Stimulated activated CD4-positive, alpha-beta T cell treated with anti-CD3 and anti-CD28 coated beads, Interleukin-15, amount 100 ng/mL, for 48 hours (primary cell): ENCODE data around the gene TSC22D3.

Source experiments
- DNase-seq, 2 donors: peaks; one replicate each; pipeline ENCODE4 v3.0.0-alpha.2; 2020; ENCODE audit warnings: low read depth in 2 of 2

The TSC22D3 gene

DNA sequence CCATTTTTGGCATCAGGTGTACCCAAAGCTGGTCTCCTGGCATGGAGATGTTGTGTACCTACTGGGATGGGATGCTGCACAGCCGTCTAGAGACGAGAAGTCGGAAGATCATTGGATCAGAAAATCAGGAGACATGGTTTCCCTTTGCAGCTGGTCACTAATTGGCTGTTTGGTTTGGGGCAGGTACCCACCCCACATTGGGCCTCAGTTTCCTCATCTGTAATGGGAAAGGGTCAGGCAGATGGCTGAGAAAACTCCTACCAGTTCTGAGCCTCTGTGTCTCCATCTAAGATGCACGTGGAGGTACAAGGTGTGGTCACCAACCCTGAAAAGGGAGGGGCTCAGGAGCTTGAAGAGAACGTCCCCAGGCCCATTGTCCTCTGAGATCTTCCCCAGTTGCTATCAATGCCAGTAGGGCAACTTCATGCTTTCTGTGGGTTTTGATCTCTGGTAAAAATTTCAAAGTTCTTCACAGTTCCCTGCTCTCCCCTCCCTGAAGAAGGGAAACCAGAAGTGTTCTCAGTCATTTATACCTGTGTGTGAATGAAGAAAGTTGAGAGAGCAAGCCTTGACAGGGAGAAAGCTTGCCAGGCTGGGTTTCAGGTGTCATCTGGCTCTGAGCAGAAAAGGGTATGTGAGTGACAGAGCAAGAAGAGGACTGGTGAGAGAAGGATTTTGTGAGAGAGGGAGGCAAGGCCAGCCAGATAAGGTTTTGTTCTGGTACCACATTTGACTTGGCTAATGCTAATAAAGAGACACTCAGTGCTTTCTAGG is 15.1 kb downstream of the TSC22D3 start:
- DNase-seq = no peak

DNA sequence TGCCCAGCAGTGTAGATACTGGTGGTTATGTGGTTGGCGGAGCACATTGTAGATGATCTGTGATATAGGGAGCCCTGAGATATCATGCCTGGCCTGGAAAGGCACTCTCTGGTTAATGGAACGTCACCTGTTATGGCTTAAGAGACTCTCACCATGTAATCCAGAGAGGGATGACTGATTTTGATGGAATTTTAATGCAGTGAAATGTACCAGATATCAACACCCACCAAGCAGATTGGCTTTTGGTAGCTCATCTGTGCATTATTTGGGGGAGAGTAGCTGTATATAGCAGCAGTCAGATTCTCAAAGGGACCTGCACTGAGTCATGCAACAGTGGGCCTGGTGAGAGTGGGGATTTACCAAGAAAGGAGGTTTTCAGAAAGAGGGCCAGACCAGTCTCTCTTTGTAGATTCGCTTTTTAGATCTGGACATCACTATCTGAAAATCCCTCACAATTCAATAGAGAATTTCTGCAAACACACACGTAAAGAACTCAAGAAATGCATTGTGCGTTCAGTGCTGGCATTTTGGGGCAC is 17.3 kb downstream of the TSC22D3 start:
- no peak for DNase-seq

DNA sequence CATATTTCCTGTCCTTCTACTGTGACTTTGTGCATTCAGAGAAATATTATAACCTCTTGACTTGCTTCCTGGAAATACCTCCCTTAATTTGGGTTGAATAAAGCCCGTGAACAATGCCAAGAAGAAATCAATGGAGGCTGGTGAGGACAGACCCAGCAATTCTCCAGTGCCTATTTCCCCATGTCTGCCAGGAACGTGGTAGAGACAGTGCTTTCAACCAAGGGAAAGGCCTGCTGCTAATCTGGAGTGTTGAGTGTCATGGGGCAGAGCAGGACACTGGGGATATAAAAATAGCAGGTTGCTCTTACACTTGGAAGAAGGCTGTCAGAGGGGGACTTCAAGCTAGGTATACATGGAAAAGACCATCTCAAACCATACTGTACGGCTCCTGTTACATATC is 19.9 kb downstream of the TSC22D3 start:
- no peak for DNase-seq

DNA sequence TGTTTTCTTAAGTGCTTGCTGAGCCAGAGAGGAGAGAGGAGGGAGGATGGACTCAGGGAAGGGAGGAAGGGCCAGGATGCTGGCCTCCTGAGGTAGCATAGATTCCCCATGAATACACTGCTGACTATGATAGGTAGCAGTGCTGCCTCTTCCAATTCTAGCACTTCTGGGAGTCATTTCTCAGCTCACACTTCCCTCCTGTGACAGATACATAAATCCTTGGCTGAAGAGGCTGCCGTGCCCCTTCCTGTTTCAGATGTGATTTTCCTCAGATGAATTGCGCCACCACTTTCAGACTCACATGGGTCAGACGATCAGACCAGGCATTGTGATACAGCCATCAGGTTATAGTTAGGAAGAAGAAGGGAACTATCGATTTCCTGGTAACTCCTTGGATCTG is 22.4 kb downstream of the TSC22D3 start:
- DNase-seq = no peak

DNA sequence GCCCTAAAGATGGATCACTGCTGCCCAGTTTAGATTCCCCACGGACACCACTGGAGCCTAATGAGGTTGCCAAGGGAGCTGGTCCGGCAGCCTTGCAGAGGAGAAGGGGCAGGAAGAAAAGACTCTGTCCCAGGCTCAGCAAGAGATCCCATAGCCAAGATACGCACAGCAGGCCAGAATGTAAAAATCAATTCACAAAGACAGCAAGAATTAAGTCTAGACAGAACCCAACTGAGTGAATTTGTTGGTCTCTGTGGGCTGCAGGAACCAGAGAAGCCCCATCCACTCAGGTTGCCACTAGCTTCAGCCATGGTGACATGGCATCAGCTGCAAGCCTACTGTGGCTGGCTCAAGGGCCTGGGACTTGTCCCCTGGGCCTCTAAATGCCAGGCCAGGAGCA is 22.9 kb downstream of the TSC22D3 start:
- no peak for DNase-seq

DNA sequence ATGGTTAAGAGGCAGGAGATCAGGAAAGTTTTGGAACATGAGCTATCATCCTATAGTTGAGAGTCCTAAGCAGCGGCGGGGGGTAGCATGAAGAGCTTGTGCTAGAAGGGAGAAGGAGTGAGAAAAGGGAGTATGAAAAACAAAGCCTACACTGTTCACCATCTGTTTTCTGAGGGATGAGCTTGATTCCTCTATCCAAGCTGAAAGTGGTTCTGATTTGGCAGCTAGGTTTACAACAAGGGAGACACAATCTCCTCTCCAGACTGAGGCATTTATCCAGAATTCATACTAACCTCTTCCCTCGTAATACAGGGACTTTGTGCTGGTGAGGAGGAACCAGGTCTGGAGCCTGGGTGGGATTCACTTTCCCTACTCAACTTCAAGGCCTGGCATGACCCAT is 23.5 kb downstream of the TSC22D3 start:
- DNase-seq = no peak

DNA sequence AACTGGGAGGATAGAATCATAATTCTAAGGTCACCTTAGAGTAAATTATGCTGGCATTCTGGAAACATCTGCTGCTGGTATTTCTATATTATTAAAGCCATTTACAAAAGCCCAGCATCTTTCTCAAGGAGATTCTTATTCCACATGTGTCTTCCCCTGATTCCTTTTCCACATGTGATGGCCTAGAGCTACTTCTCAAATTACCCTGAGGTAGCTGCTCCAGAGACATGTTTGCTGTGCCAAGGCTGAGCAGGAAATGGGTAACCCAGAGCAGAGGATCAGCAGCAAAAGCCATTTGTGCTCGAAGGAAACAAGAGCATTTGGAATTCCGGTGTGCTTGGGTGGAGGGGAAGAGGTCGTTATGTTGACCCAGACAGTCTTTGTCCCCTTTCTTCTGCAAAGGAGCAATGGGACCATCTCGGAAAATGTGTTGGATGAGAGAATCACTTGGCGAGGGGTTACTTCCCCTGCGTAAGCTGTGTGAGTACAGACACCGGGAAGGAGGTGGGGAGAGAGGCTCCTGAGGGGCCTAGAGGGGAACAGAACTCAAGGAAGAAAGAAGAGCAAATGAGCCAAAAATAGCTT is 24.6 kb downstream of the TSC22D3 start:
- DNase-seq = no peak

DNA sequence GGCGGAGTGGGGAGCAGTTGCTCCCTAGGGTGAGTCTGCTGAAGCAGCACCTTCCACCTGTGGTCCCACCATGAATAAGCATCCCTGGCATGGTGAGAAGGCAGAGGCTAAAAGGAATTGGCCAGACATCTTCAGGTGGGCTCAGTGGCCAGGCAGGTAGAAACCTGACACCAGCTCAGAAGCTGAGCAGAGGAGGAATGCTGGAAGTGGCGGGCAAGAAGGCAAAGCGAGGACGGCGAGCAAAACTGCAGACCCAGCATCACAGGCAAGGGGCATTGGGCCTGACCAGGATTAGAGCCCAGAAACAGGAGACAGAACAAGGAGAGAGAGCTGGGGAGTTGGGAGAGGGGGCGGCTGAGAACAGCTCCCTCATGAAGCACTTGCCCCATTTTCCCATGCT is 25.3 kb downstream of the TSC22D3 start:
- DNase-seq = no peak

DNA sequence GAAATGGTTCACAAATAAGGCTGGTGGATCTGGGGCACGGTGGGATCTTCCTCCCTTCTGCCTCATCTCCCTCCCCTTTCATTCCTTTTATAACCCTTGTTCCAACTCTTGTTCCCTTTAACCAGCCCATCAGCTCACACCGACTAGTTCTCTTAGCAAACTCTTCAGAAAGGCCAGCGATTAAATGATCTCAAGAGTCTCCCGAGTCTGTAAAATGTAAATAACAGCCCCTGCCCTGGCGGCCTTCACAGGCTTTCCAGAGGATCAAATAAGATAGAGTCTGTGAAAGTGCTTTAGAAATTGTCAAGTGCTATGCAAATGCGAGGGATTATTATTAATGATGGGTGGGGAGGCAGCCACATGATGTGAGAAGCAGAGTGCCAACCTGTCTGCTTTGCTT is 27.1 kb downstream of the TSC22D3 start:
- no peak for DNase-seq

DNA sequence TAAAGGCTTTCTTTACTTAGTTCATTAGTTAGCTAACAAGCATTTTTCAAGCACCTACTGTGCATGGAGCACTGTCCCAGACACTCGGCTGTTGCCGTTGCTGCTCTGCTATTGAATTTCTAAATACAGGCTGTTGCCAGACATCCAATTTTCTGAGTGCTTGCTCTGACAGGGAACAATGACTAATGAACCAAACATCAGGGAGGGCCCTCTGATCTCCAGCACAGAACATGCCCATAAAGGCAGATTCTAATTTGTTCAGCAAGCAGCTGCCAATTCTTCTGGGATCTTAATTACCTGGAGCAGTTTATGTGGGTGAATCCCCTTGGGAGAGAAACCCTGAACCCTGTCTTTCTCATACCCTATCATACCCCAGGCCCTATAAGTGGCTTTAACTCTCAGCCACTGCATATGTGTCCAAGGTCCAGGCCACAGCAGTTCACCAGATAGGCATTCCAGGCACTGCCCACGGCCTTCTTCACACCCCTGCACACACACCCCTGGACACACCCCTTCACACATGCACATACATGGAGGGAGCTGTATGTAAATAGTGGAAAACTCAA is 27.9 kb downstream of the TSC22D3 start:
- DNase-seq = no peak

DNA sequence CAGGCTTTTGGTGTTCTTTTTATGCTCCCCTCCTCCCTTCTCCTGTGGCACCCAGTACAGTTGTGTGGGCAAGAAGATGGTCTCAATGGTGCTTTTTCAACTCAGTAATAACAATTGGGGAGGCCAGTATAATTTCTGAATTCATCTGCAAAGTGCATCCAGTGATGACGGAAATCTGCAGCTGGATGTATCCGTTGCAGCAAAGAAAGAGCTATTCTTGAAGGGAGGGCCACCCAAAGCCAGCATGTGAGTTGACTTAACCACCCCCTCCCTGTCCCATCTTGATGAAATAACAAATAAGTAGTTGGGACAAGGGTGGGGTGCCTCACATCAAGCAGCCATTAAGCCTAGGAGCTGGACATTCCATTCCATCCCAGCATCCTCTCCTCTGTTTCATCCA is 30.7 kb downstream of the TSC22D3 start:
- DNase-seq = no peak

DNA sequence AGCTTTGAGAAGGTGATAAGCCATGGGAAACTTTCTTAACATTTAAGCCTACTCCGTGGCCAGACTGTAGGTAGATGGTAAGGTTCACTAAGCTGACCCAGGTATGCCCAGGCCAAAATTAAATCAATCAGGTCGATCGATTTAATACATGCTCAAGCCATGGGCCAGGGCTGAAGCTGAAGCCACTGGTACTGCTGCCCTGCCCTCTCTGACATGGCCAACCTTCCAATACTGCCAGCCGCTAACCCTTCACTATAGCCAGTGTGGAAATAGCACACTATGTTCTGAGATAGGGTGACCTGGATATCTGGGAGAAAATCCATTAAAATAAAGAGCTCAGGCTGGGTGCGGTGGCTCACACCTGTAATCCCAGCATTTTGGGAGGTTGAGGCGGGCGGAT is 31.6 kb downstream of the TSC22D3 start:
- DNase-seq = no peak

DNA sequence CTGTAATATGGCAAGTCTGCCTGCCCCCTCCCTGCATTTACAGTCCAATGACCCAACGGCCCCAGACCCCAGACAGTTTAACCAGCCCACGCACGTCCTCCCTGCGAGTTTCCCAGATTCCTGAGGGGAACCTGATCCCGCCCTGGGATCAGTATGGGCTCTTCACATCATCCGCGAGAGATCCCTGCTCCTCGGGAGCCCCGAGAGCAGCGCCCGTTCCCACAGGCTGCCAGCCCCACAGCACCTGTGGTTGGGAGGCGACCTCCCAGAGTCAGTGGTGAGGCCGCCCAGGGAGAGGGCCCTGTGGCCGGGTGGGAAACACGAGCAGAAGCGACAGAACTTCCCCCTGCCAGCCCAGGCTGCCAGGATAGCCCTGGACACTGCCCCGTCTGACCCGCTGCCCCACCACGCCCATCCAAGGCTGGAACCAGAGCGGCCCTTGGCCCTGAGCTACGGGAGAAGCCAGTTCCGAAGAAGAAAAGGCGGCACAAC is 32.8 kb downstream of the TSC22D3 start:
- no peak for DNase-seq

DNA sequence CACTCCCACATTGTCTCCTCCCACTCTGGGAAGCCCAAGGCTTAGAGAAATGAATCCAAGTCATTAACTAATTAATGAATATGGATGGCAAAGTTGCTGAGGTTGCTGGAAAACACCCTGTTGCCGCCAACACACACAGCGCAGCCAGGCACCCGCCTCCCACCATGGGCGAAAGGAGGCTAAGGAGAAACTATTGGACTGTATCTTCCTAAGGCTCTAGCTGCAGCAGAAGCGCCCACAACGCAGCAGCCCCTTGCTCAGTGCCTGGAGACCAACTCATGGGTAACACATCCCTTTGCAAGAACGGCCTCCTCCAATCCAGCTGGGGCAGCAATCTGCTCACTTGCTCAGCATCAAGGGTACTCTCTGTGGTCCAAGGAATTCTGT is 34.2 kb downstream of the TSC22D3 start:
- no peak for DNase-seq

DNA sequence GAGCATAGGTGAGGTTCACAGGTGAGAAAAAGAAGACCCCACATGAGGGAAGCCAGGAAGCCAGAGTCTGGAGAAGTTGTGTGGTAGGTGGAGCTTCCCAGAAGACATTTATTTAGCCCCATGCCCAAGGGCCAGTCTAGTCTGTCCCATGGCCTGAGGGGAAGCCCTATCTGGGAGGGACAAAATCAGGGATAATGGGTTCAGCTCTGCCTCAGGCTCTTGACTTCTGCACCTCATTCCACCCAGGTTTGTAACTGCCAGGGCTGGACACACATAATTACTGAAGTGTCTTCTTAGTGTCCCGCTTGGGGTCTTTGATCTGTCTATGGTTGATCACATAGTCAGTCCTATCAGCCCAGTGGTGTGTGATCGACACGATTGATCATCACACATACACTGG is 36.0 kb downstream of the TSC22D3 start:
- DNase-seq = no peak

DNA sequence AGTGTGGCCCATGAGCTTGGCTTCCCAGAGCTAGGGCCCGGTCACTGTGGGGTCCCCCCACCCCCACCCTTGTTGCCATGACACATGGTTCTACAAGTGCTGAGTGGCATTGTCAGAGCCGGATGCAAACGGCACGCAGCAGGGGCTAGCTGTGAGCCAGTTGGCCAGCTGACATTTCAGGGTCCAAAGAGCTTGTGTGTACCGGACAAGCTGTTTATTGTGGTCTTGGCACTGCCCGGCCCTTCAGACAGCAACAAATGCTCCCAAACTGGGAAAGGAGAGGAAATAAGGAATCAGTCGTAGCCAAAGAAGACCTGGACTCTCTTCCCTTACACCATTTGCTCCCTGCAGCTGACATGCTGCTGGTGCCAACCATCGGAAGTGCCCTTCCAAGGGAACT is 36.8 kb downstream of the TSC22D3 start:
- no peak for DNase-seq

DNA sequence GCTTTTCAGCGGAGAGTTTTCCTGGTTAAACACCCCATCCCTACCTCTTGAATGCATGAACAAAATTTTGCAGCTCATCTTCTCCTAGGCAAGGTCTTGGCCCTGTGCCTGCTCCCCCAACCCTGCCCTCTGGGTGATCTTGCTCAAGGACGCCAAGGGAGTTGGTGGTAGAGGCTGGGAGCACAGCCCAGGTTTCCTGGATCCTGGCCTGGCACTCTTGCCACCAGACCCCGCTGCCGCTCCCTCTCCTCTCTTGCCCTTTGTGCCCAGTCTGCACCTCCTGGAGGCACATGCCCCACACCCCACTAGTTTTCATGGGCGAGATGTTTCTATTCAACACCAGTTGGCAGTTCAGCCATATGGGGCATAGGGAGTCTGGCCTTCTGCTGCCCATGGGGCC is 37.3 kb downstream of the TSC22D3 start:
- DNase-seq = no peak

DNA sequence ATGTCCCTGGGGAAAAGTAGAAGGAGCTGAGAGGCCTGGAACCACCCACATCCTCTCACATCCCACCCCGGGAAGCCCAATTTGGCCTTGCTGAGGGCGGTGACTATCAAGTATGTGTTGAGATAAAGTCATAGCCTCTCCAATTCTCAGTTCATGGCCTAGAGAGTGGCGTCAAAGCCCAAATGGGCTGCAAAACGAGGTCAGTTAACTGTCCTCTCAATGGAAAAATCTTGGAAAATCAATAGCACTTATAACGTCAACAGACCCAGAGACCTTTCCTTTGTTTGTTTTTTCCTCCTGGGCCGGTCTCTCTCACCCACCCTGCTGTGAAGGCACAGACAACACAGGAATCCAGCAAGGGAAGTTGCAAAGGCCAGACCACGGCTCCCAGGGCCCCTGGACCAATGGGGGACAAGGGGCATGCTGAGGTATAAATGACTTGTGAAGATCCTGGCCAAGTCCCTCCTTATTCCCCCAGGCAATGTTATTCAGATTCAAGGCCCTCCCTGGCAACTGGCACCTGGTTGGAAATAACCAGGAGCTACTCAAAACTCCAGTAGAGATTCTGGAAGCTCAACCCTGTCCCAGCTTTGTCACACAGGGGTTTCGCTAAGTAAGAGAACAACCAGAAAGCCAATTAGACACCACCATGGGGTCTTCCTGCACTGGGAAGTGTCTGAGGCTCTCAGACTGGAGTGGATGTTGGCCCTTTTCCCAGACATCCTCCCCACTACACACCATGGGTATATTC is 38.6 kb downstream of the TSC22D3 start:
- no peak for DNase-seq

DNA sequence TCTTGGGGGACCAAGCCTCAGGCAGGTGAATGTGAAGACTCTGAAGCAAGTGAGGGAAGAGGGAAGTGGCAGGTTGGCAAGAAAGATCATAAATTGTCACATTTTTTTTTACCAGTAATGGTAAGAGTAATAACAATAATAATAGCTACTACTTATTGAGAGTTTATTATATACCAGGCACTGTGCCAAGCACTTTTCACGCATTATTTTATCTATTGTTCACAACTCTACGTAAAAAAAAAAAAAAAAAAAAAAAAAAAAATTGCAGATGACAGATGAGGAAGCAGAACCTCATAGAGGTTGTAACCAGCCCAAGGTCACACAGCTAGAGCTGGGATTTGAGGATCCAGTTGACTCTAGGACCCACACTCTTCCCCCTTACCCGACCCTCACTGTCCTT is 40.9 kb downstream of the TSC22D3 start:
- DNase-seq = no peak

DNA sequence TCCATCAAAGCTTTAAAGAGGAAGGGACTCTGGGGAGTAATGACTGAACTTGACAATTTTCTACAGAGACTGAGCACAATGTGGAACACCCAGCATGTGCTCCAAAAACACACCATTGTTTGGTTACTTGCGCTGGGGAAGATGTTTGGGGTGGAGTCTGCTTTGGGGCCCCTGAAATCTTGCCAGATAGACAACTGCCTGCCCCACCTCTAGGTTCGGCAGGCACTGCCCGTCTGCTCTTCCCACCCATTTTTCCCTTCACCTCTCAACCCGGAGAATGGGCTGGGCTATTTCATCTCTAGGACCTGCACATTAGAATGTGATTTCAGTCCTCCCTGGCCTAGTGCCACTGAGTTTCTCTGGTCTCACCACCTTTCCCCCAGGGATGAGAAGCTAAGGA is 41.9 kb downstream of the TSC22D3 start:
- DNase-seq = no peak

DNA sequence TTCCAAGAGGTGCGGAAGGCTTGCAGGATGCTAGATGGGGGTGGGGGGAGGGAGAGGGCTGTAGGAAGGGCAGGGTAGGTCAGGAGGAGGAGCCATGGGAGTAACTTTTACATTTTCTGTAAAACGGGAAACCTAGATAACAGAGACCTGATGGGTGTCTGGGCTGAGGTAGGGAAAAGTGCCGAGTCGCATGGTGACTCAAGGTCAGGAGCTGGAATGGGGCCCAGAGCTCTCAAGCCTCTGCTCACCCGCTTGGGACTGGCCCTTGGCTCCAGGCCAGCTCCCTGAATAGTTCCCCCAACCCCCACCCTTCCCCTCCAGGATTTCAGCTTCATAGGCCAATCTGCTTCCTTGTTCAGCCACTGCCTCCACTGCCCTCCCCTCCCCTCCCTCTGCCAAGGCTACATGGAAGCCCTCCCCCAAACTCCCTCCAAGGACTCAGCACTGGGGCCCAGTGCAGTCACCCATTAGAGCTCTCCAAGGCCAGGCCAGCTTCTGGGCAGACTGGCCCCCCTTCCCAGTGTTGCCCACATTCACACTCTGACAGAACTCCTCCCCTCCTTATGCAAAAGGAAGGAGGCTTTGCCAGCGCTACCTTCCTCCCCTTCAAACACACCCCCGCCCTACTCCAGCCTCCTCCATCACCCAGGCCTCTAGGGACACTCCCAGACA is 43.6 kb downstream of the TSC22D3 start:
- DNase-seq = no peak
